MCF 10A (cell line): Measurements from ENCODE around the gene RPL10A. TPM values are rescaled to one million over a fixed set of nuclear protein-coding genes. Genes with fewer than 3 reads are reported as not detected.

Experiments used
- BruUV-seq: library from RNA; stranded (reverse); fragments of 400-500 nt; replicated peaks from 2 replicates; lab custom pipeline; 2021; lab: Mats Ljungman, UMichigan
- CTCF ChIA-PET: fragments of 300-600 bp; sonication (Branson Sonifier 250); formaldehyde crosslinking; extraction: SDS; loops from one replicate; lab custom pipeline; 2021; ENCODE audit warnings: antibody characterized with exemption, inconsistent platforms; lab: Yijun Ruan, JAX
- POLR2A ChIA-PET: fragments of 300-600, 350-650 bp; sonication (Branson Sonifier 250); formaldehyde crosslinking; extraction: SDS; loops from one replicate; lab custom pipeline; 2020; ENCODE audit warnings: antibody characterized with exemption, inconsistent platforms; lab: Yijun Ruan, JAX
- DNase-seq: peaks from one replicate; pipeline ENCODE4 v3.0.0-alpha.2; 2018; ENCODE audit not compliant: unreplicated experiment
- H3K27ac Mint-ChIP-seq: one replicate; pipeline ENCODE4 v1.8.0; 2022; ENCODE audit warnings: mild to moderate bottlenecking, low read depth, mixed read lengths; ENCODE audit not compliant: unreplicated experiment
- H3K27me3 Mint-ChIP-seq: one replicate; pipeline ENCODE4 v1.8.0; 2022; ENCODE audit warnings: mixed read lengths; ENCODE audit not compliant: insufficient read depth, unreplicated experiment
- H3K36me3 Mint-ChIP-seq: one replicate; pipeline ENCODE4 v1.8.0; 2022; ENCODE audit warnings: mild to moderate bottlenecking, moderate library complexity, mixed read lengths; ENCODE audit not compliant: insufficient read depth, unreplicated experiment
- H3K4me1 Mint-ChIP-seq: one replicate; pipeline ENCODE4 v1.8.0; 2022; ENCODE audit warnings: mixed read lengths; ENCODE audit not compliant: insufficient read depth, unreplicated experiment
- H3K4me3 Mint-ChIP-seq: one replicate; pipeline ENCODE4 v1.8.0; 2022; ENCODE audit warnings: mild to moderate bottlenecking, moderate library complexity, mixed read lengths; ENCODE audit not compliant: unreplicated experiment
- H3K9me3 Mint-ChIP-seq: one replicate; pipeline ENCODE4 v1.8.0; 2022; ENCODE audit warnings: mixed read lengths; ENCODE audit not compliant: unreplicated experiment
- intact Hi-C: fragments of 100-400 bp; cut with micrococcal nuclease; formaldehyde crosslinking; loops from 2 replicates; pipeline ENCODE4 v1.14.1; 2022
- total RNA-seq: library from RNA; stranded (reverse); gene quantifications from 2 replicates; pipeline ENCODE4 v1.2.3, GENCODE V29; 2022
- TF ChIP-seq, protein P1 (sequence below): fragments of 200-600 bp; IDR thresholded peaks from one replicate; pipeline ENCODE4 v1.8.0; 2022; ENCODE audit warnings: antibody characterized with exemption, mild to moderate bottlenecking; ENCODE audit not compliant: unreplicated experiment

Gene RPL10A
- total RNA-seq, 1 experiment from 2014 or later: 2,403 TPM

GRCh38 chr6:35508027-35508426 lies 39.8 kb downstream of the RPL10A start:
- no peaks in the 10 kb centered on the region for H3K9me3 Mint-ChIP-seq
- H3K4me3 Mint-ChIP-seq: no peak overlapping the region
- TF ChIP-seq, protein P1, sequence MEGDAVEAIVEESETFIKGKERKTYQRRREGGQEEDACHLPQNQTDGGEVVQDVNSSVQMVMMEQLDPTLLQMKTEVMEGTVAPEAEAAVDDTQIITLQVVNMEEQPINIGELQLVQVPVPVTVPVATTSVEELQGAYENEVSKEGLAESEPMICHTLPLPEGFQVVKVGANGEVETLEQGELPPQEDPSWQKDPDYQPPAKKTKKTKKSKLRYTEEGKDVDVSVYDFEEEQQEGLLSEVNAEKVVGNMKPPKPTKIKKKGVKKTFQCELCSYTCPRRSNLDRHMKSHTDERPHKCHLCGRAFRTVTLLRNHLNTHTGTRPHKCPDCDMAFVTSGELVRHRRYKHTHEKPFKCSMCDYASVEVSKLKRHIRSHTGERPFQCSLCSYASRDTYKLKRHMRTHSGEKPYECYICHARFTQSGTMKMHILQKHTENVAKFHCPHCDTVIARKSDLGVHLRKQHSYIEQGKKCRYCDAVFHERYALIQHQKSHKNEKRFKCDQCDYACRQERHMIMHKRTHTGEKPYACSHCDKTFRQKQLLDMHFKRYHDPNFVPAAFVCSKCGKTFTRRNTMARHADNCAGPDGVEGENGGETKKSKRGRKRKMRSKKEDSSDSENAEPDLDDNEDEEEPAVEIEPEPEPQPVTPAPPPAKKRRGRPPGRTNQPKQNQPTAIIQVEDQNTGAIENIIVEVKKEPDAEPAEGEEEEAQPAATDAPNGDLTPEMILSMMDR: no peak
- CTCF ChIA-PET: interaction anchor here (1.1 to 1.4 kb wide), 2 partner anchors 12 to 229 kb away, joined by 3 to 6 read pairs; no protein-coding TSS in a partner anchor
- H3K4me1 Mint-ChIP-seq: no peaks in the 10 kb centered on the region
- BruUV-seq: no TSS peak
- peaks cover 14% of the 10 kb centered on the region for H3K27me3 Mint-ChIP-seq
- DNase-seq: no peak
- POLR2A ChIA-PET: interaction anchor here (0.7 to 0.9 kb wide), 2 partner anchors 44 to 118 kb away, joined by 3 read pairs; no protein-coding TSS in a partner anchor
- H3K36me3 Mint-ChIP-seq: no peaks in the 10 kb centered on the region
- no peak overlapping the region for H3K27ac Mint-ChIP-seq
- intact Hi-C loops: no loop called here

DNA sequence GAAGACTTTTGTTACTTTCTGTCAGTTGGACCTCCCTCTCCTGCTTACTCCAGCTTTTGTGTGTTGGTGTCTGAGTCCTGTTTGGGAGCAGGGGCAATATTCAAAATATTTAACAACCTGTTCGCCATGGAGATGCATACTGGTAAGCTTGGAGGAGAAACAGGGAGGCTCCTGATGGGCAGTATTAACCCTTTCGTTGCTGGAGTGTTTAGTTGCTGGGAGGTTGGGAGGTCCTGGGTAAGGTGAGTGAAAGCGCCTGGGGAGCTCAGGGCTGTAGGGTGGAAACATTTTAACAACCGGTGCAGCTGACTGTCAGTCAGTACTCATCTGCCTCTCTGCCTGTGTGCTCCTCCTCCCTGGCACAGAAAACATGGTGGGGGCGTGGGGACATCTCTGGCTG lies 40.3 kb downstream of the RPL10A start:
- Mint-ChIP-seq H3K36me3 (no peaks in the 10 kb centered on the region), H3K4me3 (no peak overlapping the region), H3K9me3 (no peaks in the 10 kb centered on the region), H3K4me1 (no peaks in the 10 kb centered on the region), H3K27ac (no peak overlapping the region), H3K27me3 (peaks cover 14% of the 10 kb centered on the region)
- intact Hi-C loops: no loop called here
- DNase-seq: no peak
- POLR2A ChIA-PET: interaction anchor here (0.7 kb wide), 1 partner anchor 117 kb away, joined by 3 read pairs; no protein-coding TSS in a partner anchor
- CTCF ChIA-PET: no interaction called here
- TF ChIP-seq, protein P1: no peak
- no TSS peak for BruUV-seq

- DNase-seq: no peak
- intact Hi-C loops: no loop called here
- Mint-ChIP-seq H3K4me1 (no peaks in the 10 kb centered on the region), H3K4me3 (no peak overlapping the region), H3K9me3 (no peaks in the 10 kb centered on the region), H3K36me3 (no peaks in the 10 kb centered on the region), H3K27ac (no peak overlapping the region), H3K27me3 (peaks cover 14% of the 10 kb centered on the region)
- CTCF ChIA-PET: interaction anchor here (0.6 kb wide), 1 partner anchor 225 kb away, joined by 3 read pairs; no protein-coding TSS in a partner anchor
- no TSS peak for BruUV-seq
- POLR2A ChIA-PET: interaction anchor here (0.7 kb wide), 1 partner anchor 33 kb away, joined by 3 read pairs; no protein-coding TSS in a partner anchor
- TF ChIP-seq, protein P1: no peak
Measured at GRCh38 chr6:35510916-35511561, 42.8 kb downstream of the RPL10A start.

GRCh38 chr6:35511562-35511941 lies 43.4 kb downstream of the RPL10A start:
- no peaks in the 10 kb centered on the region for H3K4me1 Mint-ChIP-seq
- no peak overlapping the region for H3K27ac Mint-ChIP-seq
- POLR2A ChIA-PET: interaction anchor here (0.7 kb wide), 1 partner anchor 32 kb away, joined by 3 read pairs; no protein-coding TSS in a partner anchor
- TF ChIP-seq, protein P1: no peak
- intact Hi-C loops: no loop called here
- peaks cover 14% of the 10 kb centered on the region for H3K27me3 Mint-ChIP-seq
- H3K9me3 Mint-ChIP-seq: no peaks in the 10 kb centered on the region
- no peak for DNase-seq
- CTCF ChIA-PET: interaction anchor here (0.6 kb wide), 1 partner anchor 225 kb away, joined by 3 read pairs; no protein-coding TSS in a partner anchor
- no peaks in the 10 kb centered on the region for H3K36me3 Mint-ChIP-seq
- no TSS peak for BruUV-seq
- no peak overlapping the region for H3K4me3 Mint-ChIP-seq
